Hematopoietic multipotent progenitor cell treated with erythropoietin and hydrocortisone succinate and interleukin-3 and kit ligand, for 6 days (in vitro differentiated cells): ENCODE data around the gene EVL.
A peak's percentile ranks its signal among the peaks of the same experiment; 100 is the strongest.

Experiments
- DNase-seq: peaks from one replicate; pipeline ENCODE4 v3.0.0-alpha.2; 2015

EVL gene

GRCh38 chr14:100067971-100068959, 3.0 kb downstream of the EVL start:
- peak; percentile 95 for DNase-seq

GRCh38 chr14:100069161-100069800, 4.1 kb downstream of the EVL start:
- DNase-seq: no peak

- DNase-seq: no peak
Observed at GRCh38 chr14:100070310-100070709, 5.1 kb downstream of the EVL start.

- no peak for DNase-seq
Observed at GRCh38 chr14:100071545-100071944, 6.3 kb downstream of the EVL start.

- peak; percentile 85 for DNase-seq
Observed at GRCh38 chr14:100072783-100073346, 7.6 kb downstream of the EVL start.

- DNase-seq: no peak
Observed at GRCh38 chr14:100073576-100074430, 8.6 kb downstream of the EVL start.

GRCh38 chr14:100074431-100075100, 9.3 kb downstream of the EVL start:
- no peak for DNase-seq

- DNase-seq: peak; percentile 55
Observed at GRCh38 chr14:100075681-100076080, 10.5 kb downstream of the EVL start.

- peak; percentile 93 for DNase-seq
Observed at GRCh38 chr14:100076133-100076532, 10.9 kb downstream of the EVL start.

GRCh38 chr14:100076606-100077005, 11.4 kb downstream of the EVL start:
- DNase-seq: peak; percentile 62

GRCh38 chr14:100077441-100077840, 12.2 kb downstream of the EVL start:
- no peak for DNase-seq

GRCh38 chr14:100078216-100078803, 13.1 kb downstream of the EVL start:
- peak; percentile 72 for DNase-seq

- peak; percentile 95 for DNase-seq
Observed at GRCh38 chr14:100078997-100079725, 13.9 kb downstream of the EVL start.

GRCh38 chr14:100079726-100080005, 14.4 kb downstream of the EVL start:
- no peak for DNase-seq

- no peak for DNase-seq
Observed at GRCh38 chr14:100080206-100080605, 15.0 kb downstream of the EVL start.

GRCh38 chr14:100081997-100082625, 16.9 kb downstream of the EVL start:
- DNase-seq: no peak

GRCh38 chr14:100082723-100083122, 17.5 kb downstream of the EVL start:
- no peak for DNase-seq

GRCh38 chr14:100083706-100084105, 18.5 kb downstream of the EVL start:
- no peak for DNase-seq

GRCh38 chr14:100084591-100084990, 19.4 kb downstream of the EVL start:
- no peak for DNase-seq

- DNase-seq: no peak
Observed at GRCh38 chr14:100085462-100085861, 20.2 kb downstream of the EVL start.

GRCh38 chr14:100086361-100086760, 21.1 kb downstream of the EVL start:
- no peak for DNase-seq
